Amygdala (tissue), 56 donors: Measurements from ENCODE around the gene DNAH14.
"Not testable (repeated sequence)": the region's sequence is repeated elsewhere in the genome, so short reads cannot be mapped to it uniquely, and the experiment has no call there.

Experiments used
- DNase-seq, 56 donors: peaks; one replicate each; lab custom pipeline; 2025; lab: John Stamatoyannopoulos, UW

DNAH14 gene

GRCh38 chr1:225232930-225233329 is 303.5 kb downstream of the DNAH14 start:
- DNase-seq = not testable (repeated sequence)

GRCh38 chr1:225242611-225243010 is 313.1 kb downstream of the DNAH14 start:
- no peak for DNase-seq

GRCh38 chr1:225250432-225250831 is 321.0 kb downstream of the DNAH14 start:
- no peak for DNase-seq

GRCh38 chr1:225253173-225253572 is 323.7 kb downstream of the DNAH14 start:
- no peak for DNase-seq

- no peak for DNase-seq
Measured at GRCh38 chr1:225253784-225254183, 324.3 kb downstream of the DNAH14 start.

- DNase-seq = no peak
Measured at GRCh38 chr1:225254676-225255075, 325.2 kb downstream of the DNAH14 start.

- no peak for DNase-seq
Measured at GRCh38 chr1:225257081-225257480, 327.6 kb downstream of the DNAH14 start.

- DNase-seq = no peak
Measured at GRCh38 chr1:225258811-225259210, 329.3 kb downstream of the DNAH14 start.

GRCh38 chr1:225259542-225259941 is 330.1 kb downstream of the DNAH14 start:
- no peak for DNase-seq

- no peak for DNase-seq
Measured at GRCh38 chr1:225260319-225260718, 330.8 kb downstream of the DNAH14 start.

GRCh38 chr1:225277445-225277844 is 348.0 kb downstream of the DNAH14 start:
- no peak for DNase-seq

GRCh38 chr1:225280563-225280962 is 351.1 kb downstream of the DNAH14 start:
- DNase-seq = no peak

- no peak for DNase-seq
Measured at GRCh38 chr1:225290244-225290643, 360.8 kb downstream of the DNAH14 start.

GRCh38 chr1:225299624-225300023 is 370.1 kb downstream of the DNAH14 start:
- no peak for DNase-seq

GRCh38 chr1:225300381-225300780 is 370.9 kb downstream of the DNAH14 start:
- no peak for DNase-seq

GRCh38 chr1:225304996-225305395 is 375.5 kb downstream of the DNAH14 start:
- no peak for DNase-seq

- DNase-seq = not testable (repeated sequence)
Measured at GRCh38 chr1:225310544-225310943, 381.1 kb downstream of the DNAH14 start.

GRCh38 chr1:225318706-225319575 is 389.5 kb downstream of the DNAH14 start:
- peak in 1 of 56 donors; percentile 0 for DNase-seq

GRCh38 chr1:225319871-225320270 is 390.4 kb downstream of the DNAH14 start:
- DNase-seq = no peak

GRCh38 chr1:225321784-225322183 is 392.3 kb downstream of the DNAH14 start:
- no peak for DNase-seq

GRCh38 chr1:225329041-225329440 is 399.6 kb downstream of the DNAH14 start:
- no peak for DNase-seq

- not testable (repeated sequence) for DNase-seq
Measured at GRCh38 chr1:225329996-225330395, 400.5 kb downstream of the DNAH14 start.
